Natural killer cell (primary cell): ENCODE data around the gene AADACL2. TPM values are rescaled to one million over a fixed set of nuclear protein-coding genes. Genes with fewer than 3 reads are reported as not detected.

ENCODE experiments used
- ATAC-seq, 3 donors: fragments of 150-1000 bp in 2 of 3; fragments of 200-7000 bp in 1 of 3; cut with Tn5 transposase; 1 replicate in 1 of 3; 2 replicates in 2 of 3; pipeline ENCODE4 v1.10.0; 2021; ENCODE audit warnings: mild to moderate bottlenecking in 2 of 3, moderate library complexity in 2 of 3
- DNase-seq, 2 donors: peaks; one replicate each; pipeline versions ENCODE4 v3.0.0 to v3.0.0-alpha.2; 2013 to 2021; ENCODE audit warnings: mixed read lengths in 1 of 2
- H3K27ac ChIP-seq: one replicate; pipeline ENCODE4 v1.5.1; 2013; ENCODE audit warnings: mild to moderate bottlenecking, low read length
- H3K27me3 ChIP-seq: one replicate; pipeline ENCODE4 v1.6.1; 2013; ENCODE audit warnings: low read length; ENCODE audit not compliant: control insufficient read depth, insufficient read depth
- H3K36me3 ChIP-seq: one replicate; pipeline ENCODE4 v1.6.1; 2013; ENCODE audit warnings: low read length; ENCODE audit not compliant: control insufficient read depth, insufficient read depth
- H3K4me1 ChIP-seq: one replicate; pipeline ENCODE4 v1.6.1; 2013; ENCODE audit warnings: low read length; ENCODE audit not compliant: control insufficient read depth, insufficient read depth
- H3K4me3 ChIP-seq: one replicate; pipeline ENCODE4 v1.5.1; 2013; ENCODE audit warnings: low read length
- H3K9me3 ChIP-seq: one replicate; pipeline ENCODE4 v1.6.1; 2013; ENCODE audit warnings: low read length; ENCODE audit not compliant: control insufficient read depth, insufficient read depth
- H3K27ac Mint-ChIP-seq, 2 donors: one replicate each; pipeline ENCODE4 v1.8.0; 2022; ENCODE audit warnings: mild to moderate bottlenecking in 2 of 2, mixed read lengths in 2 of 2, moderate library complexity in 1 of 2
- H3K27me3 Mint-ChIP-seq, 2 donors: one replicate each; pipeline ENCODE4 v1.8.0; 2022; ENCODE audit warnings: low read depth in 2 of 2, mixed read lengths in 2 of 2
- H3K36me3 Mint-ChIP-seq: one replicate; pipeline ENCODE4 v1.8.0; 2022; ENCODE audit warnings: mixed read lengths
- H3K4me1 Mint-ChIP-seq, 2 donors: one replicate each; pipeline ENCODE4 v1.8.0; 2022; ENCODE audit warnings: mixed read lengths in 2 of 2
- H3K4me3 Mint-ChIP-seq: one replicate; pipeline ENCODE4 v1.8.0; 2022; ENCODE audit warnings: mild to moderate bottlenecking, moderate library complexity, mixed read lengths
- H3K9me3 Mint-ChIP-seq, 2 donors: one replicate each; pipeline ENCODE4 v1.8.0; 2022; ENCODE audit warnings: mixed read lengths in 2 of 2
- CTCF ChIP-seq: fragments of 200-600 bp; IDR thresholded peaks from one replicate; pipeline ENCODE4 v1.8.0; 2022; ENCODE audit warnings: antibody characterized with exemption
- WGBS: methylation state at CpG from one replicate; pipeline ENCODE4 v1.1.7; 2013; ENCODE audit warnings: missing lambda C conversion rate; ENCODE audit not compliant: insufficient coverage; 5-methylcytosine and 5-hydroxymethylcytosine counted together
- intact Hi-C: fragments of 100-400 bp; cut with micrococcal nuclease; formaldehyde crosslinking; loops from one replicate; pipeline ENCODE4 v1.14.2; 2022
- total RNA-seq, 4 donors: library from RNA; stranded (reverse); fragments of 120-200 nt in 1 of 4; gene quantifications; one replicate each; pipeline versions ENCODE4 v1.2.3 to v1.2.4, GENCODE V29; 2013 to 2022

AADACL2 gene
- total RNA-seq, 3 donors from 2014 or later (not counting 1 experiment from before 2014, with no cell fraction given), result not detected

- no peaks in the 10 kb centered on the region for H3K9me3 Mint-ChIP-seq
- no peak for ATAC-seq
- WGBS, result 62% methylated on average over 2 of the region's 4 CpGs
Observed at GRCh38 chr3:151775314-151776258, 41.9 kb downstream of the AADACL2 start.

DNA sequence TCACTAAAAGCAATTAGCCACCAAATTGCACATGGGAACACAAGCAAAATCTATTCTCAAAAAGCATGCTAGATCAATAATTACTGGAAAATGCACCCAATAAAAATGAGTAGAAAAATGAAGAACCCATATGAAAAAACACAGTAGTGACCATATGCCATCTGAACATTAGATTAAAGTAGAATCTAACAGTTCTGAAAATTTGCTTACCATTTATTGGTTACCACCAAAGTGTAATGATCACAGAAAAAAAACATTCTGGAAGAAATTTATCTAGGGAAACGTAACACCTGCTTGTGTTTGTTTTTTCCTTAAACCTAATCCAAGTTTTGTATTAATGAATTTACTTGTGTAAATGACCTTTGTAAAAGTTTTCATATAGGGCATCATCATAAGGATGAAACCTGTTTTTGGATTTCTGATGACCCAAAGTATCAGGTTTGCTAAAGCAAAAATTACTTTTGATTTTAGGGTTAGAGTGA, 42.6 kb downstream of the AADACL2 start:
- DNase-seq (no peak), ATAC-seq (no peak)
- Histone ChIP-seq H3K27me3 (no peaks in the 10 kb centered on the region), H3K4me3 (no peak overlapping the region), H3K27ac (no peak overlapping the region), H3K9me3 (no peaks in the 10 kb centered on the region), H3K4me1 (no peaks in the 10 kb centered on the region), H3K36me3 (no peaks in the 10 kb centered on the region)
- WGBS, result no CpG with 5 or more reads among the region's 1 CpG
- no peak for TF ChIP-seq CTCF
- H3K36me3 Mint-ChIP-seq, result no peaks in the 10 kb centered on the region
- no peak overlapping the region for H3K27ac Mint-ChIP-seq
- H3K4me3 Mint-ChIP-seq, result no peak overlapping the region
- no peaks in the 10 kb centered on the region for H3K4me1 Mint-ChIP-seq
- no peaks in the 10 kb centered on the region for H3K9me3 Mint-ChIP-seq
- peaks cover 3 to 34% of the 10 kb centered on the region in 2 donors for H3K27me3 Mint-ChIP-seq
- intact Hi-C loops, result no loop called here

More at GRCh38 chr3:151775314-151776258, 41.9 kb downstream of the AADACL2 start:
- Mint-ChIP-seq H3K27me3 (peaks cover 3 to 32% of the 10 kb centered on the region in 2 donors), H3K4me3 (no peak overlapping the region), H3K36me3 (no peaks in the 10 kb centered on the region), H3K27ac (no peak overlapping the region), H3K4me1 (no peaks in the 10 kb centered on the region)
- Histone ChIP-seq H3K9me3 (no peaks in the 10 kb centered on the region), H3K27me3 (no peaks in the 10 kb centered on the region), H3K4me3 (no peak overlapping the region), H3K4me1 (no peaks in the 10 kb centered on the region), H3K36me3 (no peaks in the 10 kb centered on the region), H3K27ac (no peak overlapping the region)
- DNase-seq, result no peak
- TF ChIP-seq CTCF, result no peak
- intact Hi-C loops, result no loop called here

DNA sequence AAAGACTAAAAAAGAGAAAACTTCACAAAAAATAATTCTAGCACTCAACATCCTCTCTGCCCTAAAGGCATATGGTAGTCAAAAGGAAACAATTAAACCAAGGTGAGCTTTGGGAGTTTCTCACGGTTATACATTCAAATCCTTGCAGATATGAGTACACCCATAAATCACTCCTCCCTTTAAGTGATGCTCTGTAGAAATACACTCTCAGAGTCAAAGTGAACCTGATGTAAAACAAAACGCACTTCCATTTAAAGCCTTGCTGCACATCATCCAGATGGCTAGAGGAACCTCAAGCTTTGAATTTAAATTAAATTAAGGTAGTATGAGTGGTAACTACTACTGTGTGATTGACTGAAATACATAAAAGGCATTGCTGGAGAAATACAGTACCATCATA, 44.2 kb downstream of the AADACL2 start:
- Histone ChIP-seq H3K9me3 (no peaks in the 10 kb centered on the region), H3K4me1 (no peaks in the 10 kb centered on the region), H3K27ac (no peak overlapping the region), H3K36me3 (no peaks in the 10 kb centered on the region), H3K27me3 (no peaks in the 10 kb centered on the region), H3K4me3 (no peak overlapping the region)
- Mint-ChIP-seq H3K27ac (no peak overlapping the region), H3K4me3 (no peak overlapping the region), H3K27me3 (peaks cover 3 to 31% of the 10 kb centered on the region in 2 donors), H3K9me3 (no peaks in the 10 kb centered on the region), H3K4me1 (no peaks in the 10 kb centered on the region), H3K36me3 (no peaks in the 10 kb centered on the region)
- no peak for TF ChIP-seq CTCF
- intact Hi-C loops, result no loop called here
- ATAC-seq (no peak), DNase-seq (no peak)
- WGBS, result 94% methylated on average over 2 of the region's 2 CpGs
